Activated CD4-positive, CD25-positive, alpha-beta regulatory T cell treated with anti-CD3 and anti-CD28 coated beads, Interleukin-2, amount 50 U/mL, for 72 hours (primary cell): Measurements from ENCODE around the gene LMO3.

Experiments
- DNase-seq: peaks from one replicate; pipeline ENCODE4 v3.0.0; 2021

LMO3 gene

DNA sequence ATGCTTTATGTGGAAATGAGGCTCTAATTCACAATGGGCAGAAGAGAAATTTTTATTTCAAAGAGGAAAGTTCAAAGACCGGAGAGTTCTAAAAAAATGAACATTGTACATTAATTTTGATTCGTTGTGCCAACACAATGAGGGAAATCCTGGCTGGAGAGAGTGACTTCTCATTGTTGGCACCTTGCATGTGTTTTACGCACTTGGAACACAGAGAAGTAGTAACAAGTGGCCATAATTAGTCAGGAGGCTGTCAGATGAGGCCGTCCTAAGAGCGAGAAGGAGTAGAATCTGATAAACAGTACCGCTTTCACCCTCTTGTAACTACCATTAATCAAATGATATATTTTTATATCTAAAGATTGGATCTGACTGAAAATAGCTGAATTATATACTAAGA is 6.9 kb downstream of the LMO3 start:
- no peak for DNase-seq

- no peak for DNase-seq
Observed at GRCh38 chr12:16594797-16595196, 11.2 kb downstream of the LMO3 start.

GRCh38 chr12:16593546-16593945 is 12.4 kb downstream of the LMO3 start:
- DNase-seq = no peak

GRCh38 chr12:16590645-16591044 is 15.3 kb downstream of the LMO3 start:
- no peak for DNase-seq

GRCh38 chr12:16588812-16589211 is 17.1 kb downstream of the LMO3 start:
- DNase-seq = no peak

GRCh38 chr12:16587514-16587913 is 18.4 kb downstream of the LMO3 start:
- no peak for DNase-seq

- DNase-seq = no peak
Observed at GRCh38 chr12:16587110-16587453, 18.9 kb downstream of the LMO3 start.

- no peak for DNase-seq
Observed at GRCh38 chr12:16586350-16587109, 19.4 kb downstream of the LMO3 start.

DNA sequence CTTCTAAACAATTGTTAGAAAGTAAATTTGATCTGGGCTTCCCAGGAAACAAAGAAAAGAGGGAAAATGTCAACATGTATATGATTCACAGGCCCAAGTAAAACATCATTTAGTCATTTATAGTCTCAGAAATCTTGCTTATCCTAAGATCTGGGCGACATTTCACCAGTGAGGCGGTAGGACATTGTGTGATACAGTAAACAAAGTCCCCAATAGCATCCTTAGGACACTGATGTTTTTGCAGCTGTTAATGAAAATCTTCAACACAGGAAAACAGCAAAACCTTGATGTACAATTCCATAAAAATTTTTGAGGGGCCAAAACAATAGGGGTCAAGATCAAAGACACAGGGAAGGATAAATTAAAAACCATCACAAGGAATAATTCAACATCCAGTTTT is 20.2 kb downstream of the LMO3 start:
- no peak for DNase-seq

- DNase-seq = no peak
Observed at GRCh38 chr12:16583969-16584745, 21.8 kb downstream of the LMO3 start.

- DNase-seq = no peak
Observed at GRCh38 chr12:16581416-16581815, 24.5 kb downstream of the LMO3 start.

DNA sequence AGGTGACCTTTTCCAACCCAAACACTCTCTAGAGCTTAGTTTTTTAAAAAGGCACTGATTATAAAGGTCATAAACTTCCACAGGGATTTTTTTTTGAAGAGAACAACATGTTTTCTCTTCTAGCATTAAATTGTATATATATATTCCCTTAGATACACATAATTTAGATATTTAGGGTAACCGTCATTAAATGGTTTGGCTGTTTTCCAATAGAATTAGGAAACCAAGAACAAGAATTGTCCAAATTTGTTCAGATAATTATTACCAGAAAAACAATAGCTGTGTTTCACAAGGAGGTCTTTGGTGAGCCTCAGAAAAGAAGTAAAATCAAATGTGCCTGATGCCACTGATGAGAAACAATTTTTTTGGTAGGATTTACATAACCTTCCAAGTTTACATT is 26.9 kb downstream of the LMO3 start:
- no peak for DNase-seq

DNA sequence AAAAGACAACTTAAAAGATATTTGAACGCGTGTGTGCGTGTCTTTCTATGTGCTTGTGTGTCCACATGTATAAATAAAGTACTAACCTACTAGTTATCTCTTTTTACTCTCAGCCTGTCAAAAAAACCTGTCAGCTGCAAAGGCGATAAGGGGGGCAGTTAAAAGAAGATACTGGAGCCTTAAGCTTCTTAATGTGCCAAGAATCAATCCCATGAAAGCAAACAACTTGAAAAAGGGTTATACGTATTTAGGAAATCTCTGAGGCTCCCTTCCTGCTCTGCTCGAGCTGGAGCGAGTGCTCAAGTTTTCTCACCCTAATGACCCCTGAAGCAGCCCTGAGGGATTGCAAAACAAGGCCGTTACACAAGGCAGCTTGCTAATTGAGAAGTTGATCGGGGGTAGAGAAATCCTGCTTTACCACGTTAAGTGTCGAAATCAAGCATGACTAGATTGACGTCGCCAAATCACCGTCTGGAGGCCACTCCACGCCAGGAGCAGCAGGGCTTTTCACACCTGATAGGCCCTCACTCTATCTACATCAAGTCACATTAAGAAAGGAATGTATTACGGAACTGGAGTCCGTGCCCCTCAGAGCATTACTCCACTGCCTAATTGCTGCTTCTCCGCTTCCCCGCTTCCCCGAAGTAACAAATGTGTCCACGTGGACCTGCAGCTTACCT is 32.4 kb downstream of the LMO3 start:
- no peak for DNase-seq

DNA sequence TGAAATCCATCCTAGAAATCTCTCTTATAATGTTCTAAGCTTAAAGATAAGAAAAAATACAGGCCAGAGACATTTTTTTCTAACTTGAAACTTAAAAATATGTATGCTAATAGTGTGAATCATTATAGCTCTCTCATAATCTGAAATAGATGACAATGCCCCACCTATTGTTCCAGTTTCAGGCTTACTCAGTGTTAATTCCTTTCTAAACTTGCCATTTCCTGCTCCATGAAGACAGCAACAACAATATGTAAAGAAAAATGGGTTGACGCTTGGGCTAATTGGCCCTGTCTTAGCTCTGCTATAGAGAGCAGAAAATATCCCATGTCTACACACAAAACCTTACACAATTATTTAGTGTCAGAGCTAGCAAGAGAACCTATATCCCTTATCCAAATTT is 37.1 kb downstream of the LMO3 start:
- DNase-seq = no peak

- no peak for DNase-seq
Observed at GRCh38 chr12:16564675-16565074, 41.3 kb downstream of the LMO3 start.

GRCh38 chr12:16563504-16563903 is 42.5 kb downstream of the LMO3 start:
- DNase-seq = no peak

DNA sequence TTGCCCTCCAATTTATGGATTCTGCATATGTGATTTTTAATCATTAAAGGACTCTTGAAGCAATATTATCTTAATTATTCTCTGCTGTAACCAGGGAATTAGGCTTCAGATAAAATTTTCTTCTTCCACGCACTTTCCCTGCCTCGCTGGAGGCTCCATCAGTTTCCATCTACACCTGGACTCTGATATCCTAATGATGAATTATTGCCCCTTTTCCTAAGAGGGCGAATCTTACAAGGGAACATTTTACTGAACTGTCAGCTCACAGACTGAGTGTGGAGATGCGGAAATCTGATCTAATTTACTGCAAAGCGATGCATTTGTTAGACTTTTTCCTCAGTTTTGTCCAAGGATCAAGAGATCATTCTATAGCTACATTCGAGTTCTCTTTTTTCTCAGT is 43.0 kb downstream of the LMO3 start:
- no peak for DNase-seq

DNA sequence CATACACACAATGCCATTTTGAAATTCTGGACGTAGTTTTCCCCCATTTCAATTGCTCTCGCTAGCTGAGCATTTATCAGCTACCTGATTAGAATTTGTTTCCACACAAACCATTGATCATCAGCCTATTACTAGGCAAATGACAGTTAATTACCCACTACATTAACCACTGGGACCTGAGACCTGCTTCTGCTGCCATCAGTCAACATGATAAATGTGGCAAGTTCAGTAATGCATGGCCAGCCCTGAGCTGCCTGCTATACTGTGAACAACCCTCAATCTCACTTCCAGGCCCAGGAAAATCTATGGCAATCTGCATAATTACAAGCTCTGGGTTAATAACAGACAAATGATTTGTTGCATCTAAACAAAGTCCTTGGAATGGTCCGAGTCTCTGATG is 43.5 kb downstream of the LMO3 start:
- no peak for DNase-seq

GRCh38 chr12:16560273-16560672 is 45.7 kb downstream of the LMO3 start:
- no peak for DNase-seq

- DNase-seq = no peak
Observed at GRCh38 chr12:16555630-16556029, 50.3 kb downstream of the LMO3 start.

DNA sequence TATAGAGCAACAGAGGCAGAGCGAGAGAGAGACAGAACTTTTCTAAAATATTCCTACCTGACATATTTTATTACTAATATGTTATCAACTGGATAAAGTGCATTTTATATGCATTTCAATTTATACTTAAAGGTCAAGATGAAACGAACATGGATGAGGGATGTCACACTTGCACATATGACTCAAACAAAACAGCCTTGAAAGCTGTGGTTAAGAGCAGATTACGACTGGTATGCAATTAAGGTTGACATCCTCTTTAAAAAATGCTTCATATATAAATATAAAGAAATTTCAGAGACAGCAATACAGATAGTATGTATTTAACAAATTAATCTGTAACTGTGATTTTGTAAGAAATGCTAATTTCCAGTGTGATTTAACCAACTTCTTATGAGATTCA is 52.5 kb downstream of the LMO3 start:
- DNase-seq = no peak

DNA sequence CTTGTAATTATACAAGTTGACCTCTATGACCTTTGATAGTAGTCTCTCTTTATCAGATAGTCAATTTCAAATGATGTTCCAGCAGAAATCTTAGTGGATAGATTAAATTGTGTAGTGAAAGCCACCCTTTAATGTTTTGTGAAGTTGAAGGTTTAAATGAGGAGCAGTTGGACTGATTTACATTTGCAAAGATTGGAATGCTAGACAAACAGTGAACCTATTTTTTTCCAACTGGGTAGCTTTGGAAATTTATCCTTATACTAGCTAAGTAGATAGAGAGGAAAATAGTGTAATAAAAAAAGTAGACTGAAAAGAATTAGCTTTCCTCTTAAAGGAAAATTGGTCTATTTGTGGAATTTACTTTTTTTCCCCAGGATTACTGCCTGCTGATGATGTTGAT is 53.7 kb downstream of the LMO3 start:
- no peak for DNase-seq

- no peak for DNase-seq
Observed at GRCh38 chr12:16545836-16546235, 60.1 kb downstream of the LMO3 start.

DNA sequence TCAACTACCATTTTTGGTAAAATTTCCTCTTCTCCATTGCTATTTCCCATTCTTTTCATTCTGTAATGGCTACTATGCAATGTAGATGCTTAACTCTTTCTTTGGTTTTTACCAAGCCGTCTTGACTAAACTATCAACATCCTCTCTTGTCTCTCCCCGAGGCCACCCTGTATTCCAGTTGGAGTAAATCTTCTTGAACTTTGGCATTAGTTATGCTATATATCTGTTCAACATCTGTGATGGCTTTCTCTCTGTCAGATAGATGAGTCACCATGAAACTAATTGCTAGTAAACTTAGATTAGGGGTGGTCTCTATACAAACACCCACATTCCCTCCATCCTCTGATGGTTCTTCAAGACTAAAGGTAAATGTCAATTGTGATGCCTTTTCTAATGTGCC is 63.4 kb downstream of the LMO3 start:
- DNase-seq = no peak
